Astrocyte (in vitro differentiated cells and primary cell): Measurements from ENCODE around the gene ILF3. TPM values are rescaled to one million over a fixed set of nuclear protein-coding genes. Genes with fewer than 3 reads are reported as not detected.
A peak's percentile ranks its signal among the peaks of the same experiment; 100 is the strongest.
"Not testable (repeated sequence)": the region's sequence is repeated elsewhere in the genome, so short reads cannot be mapped to it uniquely, and the experiment has no call there.

Experiments
- DNase-seq: peaks from one replicate; pipeline ENCODE4 v3.0.0-alpha.2; 2010; ENCODE audit warnings: low read depth
- FAIRE-seq: peaks from 2 replicates; lab custom pipeline; 2011; peaks lifted over from hg19 to GRCh38; lab: Jason Lieb, UNC
- H2AFZ ChIP-seq: 2 replicates; pipeline ENCODE4 v1.6.0; 2012; ENCODE audit warnings: low read depth, low read length, inconsistent platforms
- H3K27ac ChIP-seq: 2 replicates; pipeline ENCODE4 v1.5.1; 2011; ENCODE audit warnings: low read depth, low read length, inconsistent platforms
- H3K27me3 ChIP-seq: 2 replicates; pipeline ENCODE4 v1.6.0; 2011; ENCODE audit warnings: low read length, inconsistent platforms; ENCODE audit not compliant: insufficient read depth
- H3K36me3 ChIP-seq: 2 replicates; pipeline ENCODE4 v1.5.1; 2011; ENCODE audit warnings: low read length, inconsistent platforms; ENCODE audit not compliant: insufficient read depth
- H3K4me1 ChIP-seq: 2 replicates; pipeline ENCODE4 v1.5.1; 2011; ENCODE audit warnings: low read length, inconsistent platforms; ENCODE audit not compliant: insufficient read depth
- H3K4me2 ChIP-seq: 2 replicates; pipeline ENCODE4 v1.6.0; 2012; ENCODE audit warnings: low read length, inconsistent platforms
- H3K4me3 ChIP-seq: 2 replicates; pipeline ENCODE4 v1.5.1; 2011; ENCODE audit warnings: low read depth, mild to moderate bottlenecking, low read length, inconsistent platforms; ENCODE audit not compliant: insufficient read depth
- H3K79me2 ChIP-seq: 2 replicates; pipeline ENCODE4 v1.6.0; 2012; ENCODE audit warnings: mild to moderate bottlenecking, low read length, inconsistent platforms; ENCODE audit not compliant: insufficient read depth
- H3K9ac ChIP-seq: 2 replicates; pipeline ENCODE4 v1.6.0; 2012; ENCODE audit warnings: mild to moderate bottlenecking, low read length, inconsistent platforms
- H3K9me3 ChIP-seq: 2 replicates; pipeline ENCODE4 v1.5.1; 2012; ENCODE audit warnings: low read depth, mild to moderate bottlenecking, low read length, inconsistent platforms; ENCODE audit not compliant: insufficient read depth
- H4K20me1 ChIP-seq: 2 replicates; pipeline ENCODE4 v1.6.0; 2012; ENCODE audit warnings: low read length, inconsistent platforms; ENCODE audit not compliant: insufficient read depth
- H3K27ac Mint-ChIP-seq: one replicate; pipeline ENCODE4 v1.8.0; 2021; ENCODE audit warnings: mild to moderate bottlenecking, mixed read lengths; ENCODE audit not compliant: unreplicated experiment
- H3K27me3 Mint-ChIP-seq: one replicate; pipeline ENCODE4 v1.8.0; 2021; ENCODE audit warnings: low read depth, mixed read lengths; ENCODE audit not compliant: unreplicated experiment
- H3K36me3 Mint-ChIP-seq: one replicate; pipeline ENCODE4 v1.8.0; 2021; ENCODE audit warnings: low read depth, mixed read lengths; ENCODE audit not compliant: unreplicated experiment
- H3K4me1 Mint-ChIP-seq: one replicate; pipeline ENCODE4 v1.8.0; 2021; ENCODE audit warnings: low read depth, mixed read lengths; ENCODE audit not compliant: unreplicated experiment
- H3K4me3 Mint-ChIP-seq: one replicate; pipeline ENCODE4 v1.8.0; 2021; ENCODE audit warnings: mild to moderate bottlenecking, moderate library complexity, mixed read lengths; ENCODE audit not compliant: unreplicated experiment
- H3K9me3 Mint-ChIP-seq: one replicate; pipeline ENCODE4 v1.8.0; 2021; ENCODE audit warnings: mild to moderate bottlenecking, mixed read lengths; ENCODE audit not compliant: unreplicated experiment
- CTCF ChIP-seq: IDR thresholded peaks from 2 replicates; pipeline ENCODE4 v1.5.1; 2011; ENCODE audit warnings: low read depth, mild to moderate bottlenecking, inconsistent platforms, low read length, moderate library complexity; ENCODE audit not compliant: insufficient read depth
- EZH2 ChIP-seq: IDR thresholded peaks from 2 replicates; pipeline ENCODE4 v1.6.1; 2012; ENCODE audit warnings: mild to moderate bottlenecking, low read length, inconsistent platforms; ENCODE audit not compliant: insufficient read depth
- total RNA-seq: library from RNA; stranded (reverse); gene quantifications from 2 replicates; pipeline ENCODE4 v1.2.1, GENCODE V29; 2021

Gene ILF3
- total RNA-seq, 1 donor from 2014 or later, result 244 TPM

DNA sequence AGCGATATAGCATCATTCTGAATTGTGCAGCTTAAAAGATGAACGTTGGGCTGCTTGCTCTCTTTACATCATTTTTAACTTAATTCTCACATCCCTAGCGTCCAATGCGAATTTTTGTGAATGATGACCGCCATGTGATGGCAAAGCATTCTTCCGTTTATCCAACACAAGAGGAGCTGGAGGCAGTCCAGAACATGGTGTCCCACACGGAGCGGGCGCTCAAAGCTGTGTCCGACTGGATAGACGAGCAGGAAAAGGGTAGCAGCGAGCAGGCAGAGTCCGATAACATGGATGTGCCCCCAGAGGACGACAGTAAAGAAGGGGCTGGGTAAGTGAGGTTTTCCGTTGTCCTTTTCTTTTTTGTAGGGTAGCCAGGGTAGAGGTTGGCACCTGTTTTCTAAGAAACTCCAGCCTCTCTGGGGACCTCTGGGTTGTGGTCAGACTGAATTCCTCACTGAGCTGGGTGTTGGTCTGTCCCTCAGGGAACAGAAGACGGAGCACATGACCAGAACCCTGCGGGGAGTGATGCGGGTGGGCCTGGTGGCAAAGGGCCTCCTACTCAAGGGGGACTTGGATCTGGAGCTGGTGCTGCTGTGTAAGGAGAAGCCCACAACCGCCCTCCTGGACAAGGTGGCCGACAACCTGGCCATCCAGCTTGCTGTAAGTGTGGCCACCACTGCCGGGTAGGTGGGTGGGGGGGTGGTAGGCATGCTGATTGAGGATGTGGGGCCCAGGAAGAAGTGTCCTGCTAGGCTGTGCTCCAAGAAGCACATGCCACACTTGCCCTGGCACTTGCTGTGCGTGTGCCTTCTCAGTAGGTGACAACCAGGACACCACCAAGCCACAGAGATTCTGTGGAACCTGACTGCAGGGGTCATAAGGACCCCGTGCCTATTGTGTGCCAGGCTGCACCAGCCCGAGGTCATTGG is 17.0 kb downstream of the ILF3 start:
- no peak overlapping the region for H2AFZ ChIP-seq
- H4K20me1 ChIP-seq, result peaks cover 95% of the 10 kb centered on the region
- peaks cover 7% of the 10 kb centered on the region for H3K36me3 Mint-ChIP-seq
- no peak overlapping the region for H3K4me3 Mint-ChIP-seq
- peak overlapping the region; percentile 62 for H3K27ac Mint-ChIP-seq
- no peaks in the 10 kb centered on the region for H3K27me3 ChIP-seq
- no peak overlapping the region for H3K27ac ChIP-seq
- peaks cover 14% of the 10 kb centered on the region for H3K4me1 Mint-ChIP-seq
- TF ChIP-seq EZH2 (no peak), CTCF (no peak)
- peaks cover 31% of the 10 kb centered on the region for H3K36me3 ChIP-seq
- no peaks in the 10 kb centered on the region for H3K27me3 Mint-ChIP-seq
- H3K4me1 ChIP-seq, result peaks cover 6% of the 10 kb centered on the region
- no peaks in the 10 kb centered on the region for H3K9me3 Mint-ChIP-seq
- no peak overlapping the region for H3K4me3 ChIP-seq
- FAIRE-seq (no peak), DNase-seq (no peak)
- H3K9ac ChIP-seq, result no peak overlapping the region
- H3K79me2 ChIP-seq, result peaks cover 99% of the 10 kb centered on the region
- H3K9me3 ChIP-seq, result no peaks in the 10 kb centered on the region
- H3K4me2 ChIP-seq, result peak overlapping the region; percentile 22

DNA sequence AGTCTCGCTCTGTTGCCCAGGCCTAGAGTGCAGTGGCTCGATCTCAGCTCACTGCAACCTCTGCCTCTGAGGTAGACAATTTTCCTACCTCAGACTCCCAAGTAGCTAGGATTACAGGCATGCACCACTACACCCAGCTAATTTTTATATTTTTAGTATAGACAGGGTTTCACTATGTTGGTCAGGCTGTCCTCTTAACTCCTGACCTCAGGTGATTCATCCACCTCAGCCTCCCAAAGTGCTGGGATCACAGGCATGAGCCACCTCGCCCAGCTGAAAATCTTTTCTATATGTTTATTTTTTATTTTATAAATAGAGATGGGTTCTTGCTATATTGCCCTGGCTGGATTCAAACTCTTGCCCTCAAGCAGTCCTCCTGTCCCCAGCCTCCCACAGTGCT is 17.8 kb downstream of the ILF3 start:
- DNase-seq, H3K4me3 Mint-ChIP-seq, H3K36me3 Mint-ChIP-seq, H2AFZ ChIP-seq, H3K9ac ChIP-seq, FAIRE-seq, H3K27ac ChIP-seq, H3K27ac Mint-ChIP-seq, H3K27me3 Mint-ChIP-seq, H3K4me3 ChIP-seq, H3K4me1 ChIP-seq, H3K9me3 ChIP-seq, H3K27me3 ChIP-seq, H3K9me3 Mint-ChIP-seq: not testable (repeated sequence)
- Histone ChIP-seq H4K20me1 (peaks cover 92% of the 10 kb centered on the region), H3K36me3 (peaks cover 33% of the 10 kb centered on the region), H3K79me2 (peaks cover 97% of the 10 kb centered on the region), H3K4me2 (peak overlapping the region; percentile 22)
- peaks cover 14% of the 10 kb centered on the region for H3K4me1 Mint-ChIP-seq

- not testable (repeated sequence) for H3K4me1 ChIP-seq, H3K27me3 ChIP-seq, H3K4me3 Mint-ChIP-seq, DNase-seq, H3K4me3 ChIP-seq, H3K27ac ChIP-seq, H3K4me2 ChIP-seq, H3K9me3 Mint-ChIP-seq, H2AFZ ChIP-seq, FAIRE-seq, H3K27me3 Mint-ChIP-seq, H3K9ac ChIP-seq, H3K27ac Mint-ChIP-seq, H3K9me3 ChIP-seq
- Histone ChIP-seq H4K20me1 (peaks cover 92% of the 10 kb centered on the region), H3K79me2 (peaks cover 94% of the 10 kb centered on the region), H3K36me3 (peaks cover 61% of the 10 kb centered on the region)
- Mint-ChIP-seq H3K36me3 (peaks cover 10% of the 10 kb centered on the region), H3K4me1 (peaks cover 12% of the 10 kb centered on the region)
Measured at GRCh38 chr19:10675214-10675613, 21.1 kb downstream of the ILF3 start.
